ENCODE results near the gene FAM222A. TPM values are rescaled to one million over a fixed set of nuclear protein-coding genes. Genes with fewer than 3 reads are reported as not detected.

Gene FAM222A
- polyA plus RNA-seq, 3 donors = 0.09 TPM; not detected in 2

DNA sequence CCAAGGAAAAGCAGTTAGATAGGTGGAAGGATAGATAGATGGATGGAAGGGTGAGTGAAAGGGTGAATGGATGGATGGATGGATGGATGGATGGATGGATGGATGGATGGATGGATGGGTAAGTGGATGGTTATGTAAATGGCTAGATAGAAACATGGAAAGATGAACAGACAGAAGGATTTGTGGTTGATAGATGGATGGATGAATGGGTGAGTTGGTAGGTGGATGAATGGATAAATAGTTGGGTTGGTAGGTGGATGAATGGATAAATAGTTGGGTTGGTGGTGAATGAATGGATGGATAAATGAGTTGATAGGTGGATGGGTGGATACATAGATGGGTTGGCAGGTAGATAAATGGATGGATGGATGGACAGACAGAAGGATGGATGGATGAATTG, 30.3 kb upstream of the FAM222A start:
- peaks cover 1 to 11% (median 8%) of the 10 kb centered on the region in 3 donors for H3K27me3 Mint-ChIP-seq (ENCODE audit: low read depth in 3 of 3)
- Histone ChIP-seq H4K20me1 (ENCODE audit: insufficient read depth, low read length) (no peaks in the 10 kb centered on the region), H3K79me2 (ENCODE audit: insufficient read depth, low read length) (no peaks in the 10 kb centered on the region), H2AFZ (ENCODE audit: insufficient read depth, low read depth, low read length, poor library complexity, severe bottlenecking) (no peak overlapping the region), H3K27me3 (ENCODE audit: control insufficient read depth in 2 of 2, insufficient read depth in 2 of 2, low read length in 2 of 2) (peaks cover 3% of the 10 kb centered on the region in 2 donors), H3K9me3 (replicated peaks in 1 of 2; ENCODE audit: control insufficient read depth in 1 of 2, insufficient read depth in 1 of 2, low read length in 2 of 2) (no peaks in the 10 kb centered on the region), H3K4me2 (replicated peaks; ENCODE audit: extremely low read depth, low read length, poor library complexity, severe bottlenecking) (no peak overlapping the region), H3K4me1 (ENCODE audit: control insufficient read depth in 1 of 2, insufficient read depth in 2 of 2, low read length in 2 of 2) (peaks cover 2 to 6% of the 10 kb centered on the region in 2 donors), H3K9ac (ENCODE audit: insufficient read depth, low read length, poor library complexity, severe bottlenecking) (no peak overlapping the region), H3K36me3 (replicated peaks in 1 of 2; ENCODE audit: control insufficient read depth in 1 of 2, insufficient read depth in 2 of 2, low read length in 2 of 2) (no peaks in the 10 kb centered on the region), H3K27ac (ENCODE audit: low read depth in 1 of 2, low read length in 2 of 2) (no peak overlapping the region), H3K4me3 (replicated peaks in 1 of 3; ENCODE audit: low read depth in 2 of 3, low read length in 3 of 3) (no peak overlapping the region)
- peaks cover 7% of the 10 kb centered on the region for H3K4me1 Mint-ChIP-seq
- H3K9me3 Mint-ChIP-seq = peaks cover 0 to 2% (median 0%) of the 10 kb centered on the region in 7 donors
- TF ChIP-seq, protein P1, sequence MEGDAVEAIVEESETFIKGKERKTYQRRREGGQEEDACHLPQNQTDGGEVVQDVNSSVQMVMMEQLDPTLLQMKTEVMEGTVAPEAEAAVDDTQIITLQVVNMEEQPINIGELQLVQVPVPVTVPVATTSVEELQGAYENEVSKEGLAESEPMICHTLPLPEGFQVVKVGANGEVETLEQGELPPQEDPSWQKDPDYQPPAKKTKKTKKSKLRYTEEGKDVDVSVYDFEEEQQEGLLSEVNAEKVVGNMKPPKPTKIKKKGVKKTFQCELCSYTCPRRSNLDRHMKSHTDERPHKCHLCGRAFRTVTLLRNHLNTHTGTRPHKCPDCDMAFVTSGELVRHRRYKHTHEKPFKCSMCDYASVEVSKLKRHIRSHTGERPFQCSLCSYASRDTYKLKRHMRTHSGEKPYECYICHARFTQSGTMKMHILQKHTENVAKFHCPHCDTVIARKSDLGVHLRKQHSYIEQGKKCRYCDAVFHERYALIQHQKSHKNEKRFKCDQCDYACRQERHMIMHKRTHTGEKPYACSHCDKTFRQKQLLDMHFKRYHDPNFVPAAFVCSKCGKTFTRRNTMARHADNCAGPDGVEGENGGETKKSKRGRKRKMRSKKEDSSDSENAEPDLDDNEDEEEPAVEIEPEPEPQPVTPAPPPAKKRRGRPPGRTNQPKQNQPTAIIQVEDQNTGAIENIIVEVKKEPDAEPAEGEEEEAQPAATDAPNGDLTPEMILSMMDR (IDR thresholded peaks at IDR 0.05) = no peak
- intact Hi-C loops (cut with micrococcal nuclease) = no loop called here
- no peak overlapping the region for H3K4me3 Mint-ChIP-seq
- DNase-seq = no peak
- H3K27ac Mint-ChIP-seq = no peak overlapping the region
- H3K36me3 Mint-ChIP-seq = no peaks in the 10 kb centered on the region

- Histone ChIP-seq H3K4me3 (replicated peaks in 1 of 3; ENCODE audit: low read depth in 2 of 3, low read length in 3 of 3) (no peak overlapping the region), H2AFZ (ENCODE audit: insufficient read depth, low read depth, low read length, poor library complexity, severe bottlenecking) (no peak overlapping the region), H3K4me1 (ENCODE audit: control insufficient read depth in 1 of 2, insufficient read depth in 2 of 2, low read length in 2 of 2) (peaks cover 10 to 19% of the 10 kb centered on the region in 2 donors), H3K27me3 (ENCODE audit: control insufficient read depth in 2 of 2, insufficient read depth in 2 of 2, low read length in 2 of 2) (no peaks in the 10 kb centered on the region), H3K4me2 (replicated peaks; ENCODE audit: extremely low read depth, low read length, poor library complexity, severe bottlenecking) (no peak overlapping the region), H3K27ac (ENCODE audit: low read depth in 1 of 2, low read length in 2 of 2) (no peak overlapping the region), H3K9ac (ENCODE audit: insufficient read depth, low read length, poor library complexity, severe bottlenecking) (no peak overlapping the region), H3K36me3 (replicated peaks in 1 of 2; ENCODE audit: control insufficient read depth in 1 of 2, insufficient read depth in 2 of 2, low read length in 2 of 2) (no peaks in the 10 kb centered on the region), H3K9me3 (replicated peaks in 1 of 2; ENCODE audit: control insufficient read depth in 1 of 2, insufficient read depth in 1 of 2, low read length in 2 of 2) (no peaks in the 10 kb centered on the region), H4K20me1 (ENCODE audit: insufficient read depth, low read length) (no peaks in the 10 kb centered on the region), H3K79me2 (ENCODE audit: insufficient read depth, low read length) (no peaks in the 10 kb centered on the region)
- TF ChIP-seq, protein P1 (IDR thresholded peaks at IDR 0.05) = no peak
- intact Hi-C loops (cut with micrococcal nuclease) = no loop called here
- Mint-ChIP-seq H3K9me3 (peaks cover 0 to 2% (median 0%) of the 10 kb centered on the region in 7 donors), H3K27ac (peak overlapping the region in 2 of 7 donors; percentile 5 to 55), H3K36me3 (no peaks in the 10 kb centered on the region), H3K4me1 (peaks cover 8% of the 10 kb centered on the region), H3K27me3 (ENCODE audit: low read depth in 3 of 3) (peaks cover 0 to 5% (median 4%) of the 10 kb centered on the region in 3 donors), H3K4me3 (no peak overlapping the region)
- WGBS (ENCODE audit: insufficient coverage) = 88% methylated on average over 5 of the region's 10 CpGs
- DNase-seq = no peak
These were observed 27.8 kb upstream of the FAM222A start for GRCh38 chr12:109685574-109686447.
